ENCODE results near the gene SCYGR1.
"Not testable (repeated sequence)": the region's sequence is repeated elsewhere in the genome, so short reads cannot be mapped to it uniquely, and the experiment has no call there.

The SCYGR1 gene

GRCh38 chr2:227402321-227402720 lies 14.6 kb upstream of the SCYGR1 start:
- no peak for DNase-seq

GRCh38 chr2:227401550-227401949 lies 13.8 kb upstream of the SCYGR1 start:
- no peak for DNase-seq

GRCh38 chr2:227398684-227399670 lies 11.2 kb upstream of the SCYGR1 start:
- no peak for DNase-seq

DNA sequence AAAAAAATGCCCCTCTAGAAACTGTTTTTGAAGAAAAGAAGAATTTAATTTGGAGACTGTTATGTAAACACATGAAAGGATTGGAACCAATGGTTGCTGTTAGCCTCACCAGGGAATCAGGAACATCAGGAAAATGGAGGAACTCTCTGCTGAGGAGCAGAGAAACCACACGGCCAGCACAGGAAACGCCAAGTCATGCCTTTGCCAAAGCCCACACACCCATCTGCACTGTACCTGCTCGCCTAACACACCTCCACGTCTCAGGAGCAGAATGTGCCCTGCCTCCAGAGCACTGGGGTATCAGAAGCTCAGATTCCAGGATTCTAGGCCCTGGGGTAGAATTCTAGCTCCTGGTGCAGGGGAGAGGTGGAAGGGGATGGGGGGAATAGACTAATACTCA lies 9.8 kb upstream of the SCYGR1 start:
- no peak for DNase-seq

- DNase-seq, result no peak
Measured at GRCh38 chr2:227395556-227395955, 7.8 kb upstream of the SCYGR1 start.

DNA sequence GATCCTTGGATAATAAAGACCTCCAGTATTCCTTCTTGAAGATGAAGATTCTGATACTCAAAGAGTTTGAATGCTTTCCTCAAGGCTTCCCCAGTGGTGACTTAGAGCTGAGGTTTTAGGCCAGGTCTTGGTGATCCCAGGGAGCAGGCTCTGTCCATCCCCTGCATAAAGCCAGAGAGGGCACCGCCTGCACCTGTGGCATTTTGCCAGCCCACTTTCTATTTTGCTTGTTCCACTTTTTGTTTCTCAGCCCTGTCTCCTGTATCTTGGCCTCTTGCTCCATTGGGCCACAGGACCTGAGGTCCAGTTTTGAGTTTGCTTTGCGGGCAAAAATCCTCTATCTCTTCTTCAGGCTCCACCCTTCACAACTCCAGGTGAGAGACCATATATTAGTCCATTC lies 6.7 kb upstream of the SCYGR1 start:
- DNase-seq, result no peak

- no peak for DNase-seq
Measured at GRCh38 chr2:227390468-227391256, 2.9 kb upstream of the SCYGR1 start.

DNA sequence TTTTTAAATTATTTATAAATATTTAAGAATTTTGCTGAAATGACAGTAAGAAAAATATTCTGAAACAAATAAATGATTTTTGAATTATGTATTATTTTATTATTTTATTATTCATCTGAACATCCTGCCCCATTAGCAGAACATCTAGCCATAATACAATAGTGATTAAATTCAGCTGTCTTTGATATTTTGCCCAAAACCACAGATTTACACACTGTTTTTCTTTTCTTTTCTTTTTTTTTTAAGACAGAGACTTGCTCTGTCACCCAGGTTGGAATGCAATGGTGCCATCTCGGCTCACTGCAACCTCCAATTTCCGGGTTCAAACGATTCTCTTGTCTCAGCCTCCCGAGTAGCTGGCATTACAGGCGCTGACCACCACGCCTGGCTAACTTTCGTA lies 1.9 kb upstream of the SCYGR1 start:
- DNase-seq, result no peak

DNA sequence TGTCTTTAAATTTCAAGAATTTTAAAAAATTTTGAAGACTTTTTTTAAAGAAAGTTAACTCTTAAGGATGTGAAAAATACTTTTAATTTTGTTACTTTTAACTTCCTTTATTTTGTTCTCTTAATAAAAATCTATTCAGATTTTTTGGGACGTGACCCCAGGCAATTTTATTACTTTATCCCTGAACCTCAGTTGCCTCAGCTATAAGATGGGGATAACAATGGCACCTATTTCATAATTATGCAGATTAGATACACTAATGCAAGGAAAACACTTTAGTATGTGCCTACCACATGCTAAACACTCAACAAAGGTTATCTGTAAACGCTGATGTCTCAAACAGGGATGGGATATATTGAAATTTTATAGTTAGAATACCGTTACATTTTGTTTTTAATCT lies 1.5 kb upstream of the SCYGR1 start:
- no peak for DNase-seq

DNA sequence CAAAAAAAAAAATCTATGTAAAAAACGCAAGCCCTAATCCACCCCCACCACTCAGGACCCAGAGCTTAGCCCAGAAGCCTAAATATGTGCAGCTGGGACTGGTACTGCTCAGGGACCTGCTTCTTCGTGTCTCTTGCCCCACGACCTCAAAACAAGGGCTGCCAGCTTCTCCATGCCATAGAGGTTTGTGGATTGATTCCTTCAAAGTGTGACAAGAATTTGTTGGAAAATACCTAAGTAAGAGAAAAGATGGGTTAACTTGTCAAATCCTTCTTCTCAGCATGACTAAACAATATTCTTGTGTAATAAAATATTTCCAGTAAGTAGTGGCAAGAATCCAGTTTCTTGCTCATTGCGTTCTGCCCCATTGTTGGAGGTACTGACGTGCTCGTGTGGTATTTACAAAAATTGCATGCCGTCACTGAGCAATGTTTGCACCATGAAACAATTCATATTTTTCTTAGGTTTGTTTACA lies 825 bp upstream of the SCYGR1 start:
- no peak for DNase-seq

- no peak for DNase-seq
Measured at GRCh38 chr2:227386630-227387029, 1.1 kb downstream of the SCYGR1 start.

DNA sequence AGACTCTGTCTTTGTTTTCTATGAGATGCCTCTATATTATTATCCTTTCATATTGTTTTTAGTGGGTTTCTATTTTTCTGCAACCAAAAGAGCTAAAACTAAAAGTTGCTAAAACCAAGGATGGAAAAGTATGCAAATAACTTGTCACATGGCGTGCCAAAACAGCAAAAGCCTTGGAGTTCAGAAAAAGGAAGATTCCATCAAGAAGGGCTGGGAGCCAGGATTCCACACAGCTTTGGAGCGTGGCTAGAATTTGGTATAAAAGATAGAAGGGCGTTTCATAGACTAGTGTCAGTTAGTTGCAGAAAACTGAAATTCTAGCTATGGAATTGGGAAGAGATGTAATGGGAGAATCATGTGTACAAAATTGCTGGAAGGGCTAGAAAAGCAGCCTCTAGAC lies 4.1 kb downstream of the SCYGR1 start:
- no peak for DNase-seq

- DNase-seq, result not testable (repeated sequence)
Measured at GRCh38 chr2:227382241-227382835, 5.4 kb downstream of the SCYGR1 start.

DNA sequence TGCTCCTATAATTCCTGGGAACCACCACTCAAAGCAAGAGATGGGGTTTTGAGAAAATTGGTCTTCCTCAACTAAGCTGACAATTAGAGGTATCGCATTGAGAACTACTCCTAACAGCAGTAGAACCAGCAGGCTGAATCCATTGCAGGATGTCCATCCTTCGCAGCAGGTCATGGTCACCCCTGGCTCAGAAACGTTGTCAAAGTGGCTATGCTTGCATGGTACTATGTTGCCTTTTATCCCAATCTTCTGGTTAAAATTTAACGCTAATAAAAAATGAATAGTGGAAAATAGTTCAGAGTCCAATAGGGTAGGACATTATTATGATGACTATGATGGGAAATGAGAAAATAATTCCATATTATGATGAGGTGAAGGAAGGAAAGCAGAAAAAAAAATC lies 8.7 kb downstream of the SCYGR1 start, which contains the start of gene TM4SF20:
Gene TM4SF20 (minus strand): TSS at position 212 of the 400 bp plus-strand sequence. CDS start 38 bp downstream, at position 174.
- DNase-seq, result no peak

DNA sequence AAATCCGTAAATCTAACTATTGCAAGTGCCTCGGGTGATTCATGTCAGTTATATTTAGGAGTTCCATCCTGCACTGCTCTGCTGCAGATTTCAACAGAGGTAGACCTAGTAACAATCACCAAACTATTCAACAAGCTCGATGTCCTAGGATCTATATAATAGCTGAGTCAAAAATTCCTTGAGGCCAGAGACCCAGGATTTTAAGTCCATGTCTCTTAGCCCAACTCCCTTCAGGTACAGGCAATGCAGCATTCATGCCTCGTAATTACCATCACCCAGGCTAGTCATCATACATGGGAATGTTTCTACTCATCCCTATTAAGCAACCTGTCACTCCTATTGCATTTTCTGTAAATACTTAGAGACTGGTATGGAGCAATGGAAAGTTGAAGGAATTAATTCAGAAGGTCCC lies 9.4 kb downstream of the SCYGR1 start:
- DNase-seq, result no peak

GRCh38 chr2:227377467-227378351 lies 10.0 kb downstream of the SCYGR1 start:
- DNase-seq, result peak; percentile 28

- DNase-seq, result peak; percentile 12
Measured at GRCh38 chr2:227376656-227377396, 10.9 kb downstream of the SCYGR1 start.

- no peak for DNase-seq
Measured at GRCh38 chr2:227374158-227374557, 13.6 kb downstream of the SCYGR1 start.

GRCh38 chr2:227373389-227373788 lies 14.4 kb downstream of the SCYGR1 start:
- DNase-seq, result no peak

GRCh38 chr2:227370791-227371312 lies 16.9 kb downstream of the SCYGR1 start:
- no peak for DNase-seq

DNA sequence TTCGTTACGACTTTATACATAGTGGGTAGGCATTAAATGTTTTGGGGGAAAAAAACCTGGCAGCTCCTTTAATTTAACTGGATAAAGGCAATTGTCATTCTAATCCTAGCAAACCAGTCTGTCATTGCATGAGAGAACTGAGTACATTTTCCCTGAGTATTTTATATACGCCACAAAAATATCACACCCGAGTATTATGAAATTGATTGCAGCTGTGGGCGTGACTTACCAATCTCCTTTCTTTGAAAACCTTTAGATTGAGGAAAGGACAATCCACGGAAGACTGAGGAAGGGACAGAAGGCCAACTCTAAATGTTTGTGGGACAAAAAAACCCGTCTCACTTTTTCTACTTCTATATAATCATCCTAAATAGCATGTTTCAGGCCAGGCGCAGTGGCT lies 17.7 kb downstream of the SCYGR1 start:
- DNase-seq, result no peak

All from NCI-H345 (cell line).